PC-3 (cell line): Measurements from ENCODE around the gene ATP2B3. TPM values are rescaled to one million over a fixed set of nuclear protein-coding genes. Genes with fewer than 3 reads are reported as not detected.

Source experiments
- ATAC-seq: fragments of 200-7000 bp; cut with Tn5 transposase; 2 replicates; pipeline ENCODE4 v1.9.1; 2020; ENCODE audit warnings: mild to moderate bottlenecking, moderate library complexity
- BruUV-seq: library from RNA; stranded (reverse); fragments of 400-500 nt; replicated peaks from 2 replicates; lab custom pipeline; 2021; lab: Mats Ljungman, UMichigan
- CTCF ChIA-PET: fragments of 300-600 bp; sonication (Branson Sonifier 250); formaldehyde crosslinking; loops from one replicate; lab custom pipeline; 2022; ENCODE audit warnings: antibody characterized with exemption; lab: Charles Lee
- POLR2A ChIA-PET: fragments of 300-600 bp; sonication (Branson Sonifier 250); formaldehyde crosslinking; loops from one replicate; lab custom pipeline; 2022; ENCODE audit warnings: antibody characterized with exemption; ENCODE audit not compliant: unreplicated experiment; lab: Charles Lee
- DNase-seq: peaks from one replicate; pipeline ENCODE4 v3.0.0-alpha.2; 2015
- H2AFZ ChIP-seq: fragments of 300-600 bp; sonication (generic); 2 replicates; pipeline ENCODE4 v1.6.0; 2016; ENCODE audit warnings: antibody characterized with exemption, low read length
- H3F3A ChIP-seq: fragments of 300-600 bp; sonication (generic); one replicate; pipeline ENCODE4 v1.6.0; 2017; ENCODE audit warnings: antibody characterized with exemption, low read length, control low read depth, mild to moderate bottlenecking; ENCODE audit not compliant: unreplicated experiment
- H3K27ac ChIP-seq: fragments of 300-600 bp; sonication (generic); 2 replicates; pipeline ENCODE4 v1.5.1; 2016; ENCODE audit warnings: mild to moderate bottlenecking, low read length
- H3K27me3 ChIP-seq: fragments of 300-600 bp; sonication (generic); 2 replicates; pipeline ENCODE4 v1.6.1; 2016; ENCODE audit warnings: low read length, mixed read lengths
- H3K36me3 ChIP-seq: fragments of 300-600 bp; sonication (generic); 2 replicates; pipeline ENCODE4 v1.6.1; 2016; ENCODE audit warnings: low read depth, mixed run types, low read length, mixed read lengths
- H3K4me1 ChIP-seq: fragments of 300-600 bp; sonication (generic); 2 replicates; pipeline ENCODE4 v1.5.1; 2016; ENCODE audit warnings: low read length; ENCODE audit not compliant: insufficient read depth
- H3K4me2 ChIP-seq: fragments of 300-600 bp; sonication (generic); 2 replicates; pipeline ENCODE4 v1.6.0; 2016; ENCODE audit warnings: low read length
- H3K4me3 ChIP-seq: fragments of 300-600 bp; sonication (generic); 2 replicates; pipeline ENCODE4 v1.5.1; 2016; ENCODE audit warnings: mild to moderate bottlenecking, low read length, mixed read lengths
- H3K79me2 ChIP-seq: fragments of 300-600 bp; sonication (generic); 2 replicates; pipeline ENCODE4 v1.6.1; 2017; ENCODE audit warnings: low read length, mixed read lengths
- H3K9ac ChIP-seq: fragments of 300-600 bp; sonication (generic); 2 replicates; pipeline ENCODE4 v1.6.0; 2016; ENCODE audit warnings: mild to moderate bottlenecking, low read length
- H3K9me2 ChIP-seq: fragments of 300-600 bp; sonication (generic); replicated peaks from 2 replicates; pipeline ENCODE4 v1.6.1; 2016; ENCODE audit warnings: mixed run types, low read length, mixed read lengths
- H3K9me3 ChIP-seq: fragments of 300-600 bp; sonication (generic); 2 replicates; pipeline ENCODE4 v1.6.1; 2016; ENCODE audit warnings: low read length, mixed read lengths
- H4K20me1 ChIP-seq: fragments of 300-600 bp; sonication (generic); 2 replicates; pipeline ENCODE4 v1.6.1; 2016; ENCODE audit warnings: low read length, mixed read lengths
- CTCF ChIP-seq: fragments of 300-600 bp; sonication (generic); conservative IDR thresholded peaks from 2 replicates; pipeline ENCODE4 v1.5.1; 2017; ENCODE audit warnings: antibody characterized with exemption, low read depth, mild to moderate bottlenecking, low read length
- EZH2 ChIP-seq: fragments of 300-600 bp; sonication (generic); IDR thresholded peaks from one replicate; pipeline ENCODE4 v1.6.1; 2017; ENCODE audit warnings: antibody characterized with exemption, mild to moderate bottlenecking, low read length; ENCODE audit not compliant: unreplicated experiment
- EZH2phosphoT487 ChIP-seq: fragments of 300-600 bp; sonication (generic); IDR thresholded peaks from 2 replicates; pipeline ENCODE4 v1.6.1; 2018; ENCODE audit warnings: mild to moderate bottlenecking, antibody characterized with exemption, low read length, borderline replicate concordance
- intact Hi-C: fragments of 100-400 bp; cut with micrococcal nuclease; formaldehyde crosslinking; loops from 2 replicates; pipeline ENCODE4 v1.9.0; 2023
- total RNA-seq: library from RNA; depleted of rRNA; stranded (reverse); fragments of >200 nt; gene quantifications from 2 replicates; pipeline ENCODE4 v1.2.3, GENCODE V29; 2014

Gene ATP2B3
- total RNA-seq, 1 experiment from 2014 or later: not detected

- Histone ChIP-seq H3K4me3 (no peak overlapping the region), H3K27me3 (no peaks in the 10 kb centered on the region), H2AFZ (no peak overlapping the region), H3K9ac (no peak overlapping the region), H3K79me2 (peaks cover 33% of the 10 kb centered on the region), H3K9me3 (no peaks in the 10 kb centered on the region), H3K4me2 (no peak overlapping the region), H4K20me1 (peaks cover 23% of the 10 kb centered on the region), H3F3A (no peaks in the 10 kb centered on the region), H3K27ac (no peak overlapping the region), H3K9me2 (no peaks in the 10 kb centered on the region), H3K4me1 (peaks cover 6% of the 10 kb centered on the region; the same call in 1 of the 2 replicates), H3K36me3 (no peaks in the 10 kb centered on the region; the same call in 1 of the 2 replicates)
- POLR2A ChIA-PET: no interaction called here
- TF ChIP-seq CTCF (no peak), EZH2phosphoT487 (no peak), EZH2 (no peak)
- no TSS peak for BruUV-seq
- CTCF ChIA-PET: no interaction called here
- intact Hi-C loops: no loop called here
- DNase-seq (no peak), ATAC-seq (no peak)
Observed at GRCh38 chrX:153595387-153595786, 77.9 kb downstream of the ATP2B3 start.

DNA sequence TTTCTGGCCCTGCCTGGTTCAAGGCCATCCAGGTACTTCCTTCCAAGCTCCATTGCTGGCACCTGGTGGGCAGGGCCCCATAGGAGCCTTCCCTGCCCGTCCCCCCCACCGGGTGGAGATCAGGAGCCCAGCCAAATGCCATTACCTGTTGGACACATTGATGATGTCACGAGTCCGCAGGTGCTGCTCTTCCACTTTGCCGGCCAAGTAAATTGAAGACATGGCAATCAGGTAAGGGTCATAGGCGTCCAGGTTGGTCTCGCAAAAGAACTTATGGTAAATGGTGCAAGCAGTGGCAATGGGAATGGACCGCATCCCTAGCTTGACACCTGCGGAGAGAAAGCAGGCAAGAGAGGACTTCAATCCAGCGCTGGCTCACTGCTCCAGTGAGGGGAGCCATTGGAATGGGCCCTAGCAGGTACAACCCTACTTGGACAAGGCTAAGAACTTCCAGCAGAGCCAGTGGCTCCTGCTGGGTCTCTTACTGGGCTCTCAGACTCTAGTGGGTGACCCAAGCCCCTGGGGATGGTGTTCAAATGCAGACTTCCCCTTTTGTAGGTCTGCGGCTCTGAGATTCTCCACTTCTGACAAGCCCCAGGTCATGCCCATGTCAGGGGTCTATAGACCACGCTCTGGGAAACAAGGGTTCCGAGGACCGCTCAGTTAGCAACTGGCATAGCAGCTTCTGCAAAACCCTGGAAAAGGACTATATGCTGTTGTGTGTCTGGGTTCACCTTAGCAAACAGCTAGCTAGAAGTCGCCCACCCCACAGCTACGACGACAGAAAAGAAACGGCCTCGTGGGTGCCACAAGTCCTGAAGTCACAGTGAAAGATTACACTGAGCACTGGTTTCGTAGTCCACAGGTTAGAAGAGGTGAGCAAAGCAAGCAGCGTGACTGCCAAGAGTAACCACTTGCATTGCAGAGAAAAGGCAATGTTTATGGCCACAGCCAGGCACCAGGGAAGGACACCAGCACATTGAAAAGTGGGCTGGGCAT, 78.7 kb downstream of the ATP2B3 start:
- no peaks in the 10 kb centered on the region for H3F3A ChIP-seq
- H3K36me3 ChIP-seq: no peaks in the 10 kb centered on the region; the same call in 1 of the 2 replicates
- no peak overlapping the region for H3K9ac ChIP-seq
- ATAC-seq (no peak), DNase-seq (no peak)
- H3K79me2 ChIP-seq: peaks cover 33% of the 10 kb centered on the region
- no peaks in the 10 kb centered on the region for H3K9me2 ChIP-seq
- peaks cover 23% of the 10 kb centered on the region for H4K20me1 ChIP-seq
- TF ChIP-seq CTCF (no peak), EZH2 (no peak), EZH2phosphoT487 (no peak)
- H3K27ac ChIP-seq: no peak overlapping the region
- intact Hi-C loops: no loop called here
- no peak overlapping the region for H3K4me2 ChIP-seq
- no peaks in the 10 kb centered on the region for H3K9me3 ChIP-seq
- no TSS peak for BruUV-seq
- ChIA-PET CTCF (no interaction called here), POLR2A (no interaction called here)
- no peaks in the 10 kb centered on the region for H3K27me3 ChIP-seq
- peaks cover 6% of the 10 kb centered on the region; the same call in 1 of the 2 replicates for H3K4me1 ChIP-seq
- H2AFZ ChIP-seq: no peak overlapping the region
- H3K4me3 ChIP-seq: no peak overlapping the region
